Loucy (cell line): ENCODE measurements around the gene SON.
"Not testable (repeated sequence)": the region's sequence is repeated elsewhere in the genome, so short reads cannot be mapped to it uniquely, and the experiment has no call there.

ENCODE experiments used
- EZH2phosphoT487 ChIP-seq: fragments of 200-600 bp; IDR thresholded peaks from 2 replicates; pipeline ENCODE4 v1.6.1; 2018; ENCODE audit warnings: antibody characterized with exemption, mild to moderate bottlenecking, moderate library complexity, borderline replicate concordance
- TF ChIP-seq, protein P1 (sequence below): fragments of 200-600 bp; sonication (generic); conservative IDR thresholded peaks from 2 replicates; pipeline ENCODE4 v1.5.1; 2014; ENCODE audit warnings: mild to moderate bottlenecking, antibody characterized with exemption, low read length

- TF ChIP-seq, protein P1, sequence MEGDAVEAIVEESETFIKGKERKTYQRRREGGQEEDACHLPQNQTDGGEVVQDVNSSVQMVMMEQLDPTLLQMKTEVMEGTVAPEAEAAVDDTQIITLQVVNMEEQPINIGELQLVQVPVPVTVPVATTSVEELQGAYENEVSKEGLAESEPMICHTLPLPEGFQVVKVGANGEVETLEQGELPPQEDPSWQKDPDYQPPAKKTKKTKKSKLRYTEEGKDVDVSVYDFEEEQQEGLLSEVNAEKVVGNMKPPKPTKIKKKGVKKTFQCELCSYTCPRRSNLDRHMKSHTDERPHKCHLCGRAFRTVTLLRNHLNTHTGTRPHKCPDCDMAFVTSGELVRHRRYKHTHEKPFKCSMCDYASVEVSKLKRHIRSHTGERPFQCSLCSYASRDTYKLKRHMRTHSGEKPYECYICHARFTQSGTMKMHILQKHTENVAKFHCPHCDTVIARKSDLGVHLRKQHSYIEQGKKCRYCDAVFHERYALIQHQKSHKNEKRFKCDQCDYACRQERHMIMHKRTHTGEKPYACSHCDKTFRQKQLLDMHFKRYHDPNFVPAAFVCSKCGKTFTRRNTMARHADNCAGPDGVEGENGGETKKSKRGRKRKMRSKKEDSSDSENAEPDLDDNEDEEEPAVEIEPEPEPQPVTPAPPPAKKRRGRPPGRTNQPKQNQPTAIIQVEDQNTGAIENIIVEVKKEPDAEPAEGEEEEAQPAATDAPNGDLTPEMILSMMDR, result not testable (repeated sequence)
- not testable (repeated sequence) for TF ChIP-seq EZH2phosphoT487
These were observed 83.3 kb downstream of the SON start for GRCh38 chr21:33626151-33626550.
